Stimulated activated CD8-positive, alpha-beta memory T cell treated with anti-CD3 and anti-CD28 coated beads, Interleukin-4, amount 100 ng/mL, for 24 hours (primary cell): ENCODE results near the gene SVEP1.
"Not testable (repeated sequence)": the region's sequence is repeated elsewhere in the genome, so short reads cannot be mapped to it uniquely, and the experiment has no call there.

Experiments used
- DNase-seq: peaks from one replicate; pipeline ENCODE4 v3.0.0-alpha.2; 2020; ENCODE audit warnings: low read depth

Gene SVEP1

GRCh38 chr9:110578575-110579033 is 937 bp downstream of the SVEP1 start:
- DNase-seq: no peak

DNA sequence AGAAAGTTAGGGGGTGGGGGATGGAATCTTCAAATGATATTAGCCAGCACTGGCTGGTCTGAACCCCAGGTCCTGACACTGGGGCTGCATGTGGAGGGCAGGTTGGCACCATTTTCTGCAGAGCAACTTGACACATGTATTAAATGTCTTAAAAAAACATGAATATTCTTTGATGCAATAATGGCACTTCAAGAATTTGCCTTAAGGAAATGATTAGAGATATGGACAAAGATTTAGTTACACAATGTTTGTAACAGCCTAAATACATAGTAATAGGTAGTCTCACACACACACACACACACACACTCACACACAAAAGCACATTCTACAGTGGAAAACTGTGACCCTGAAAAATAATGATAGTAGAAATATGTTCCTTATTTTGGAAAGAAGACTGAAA is 3.6 kb downstream of the SVEP1 start:
- no peak for DNase-seq

DNA sequence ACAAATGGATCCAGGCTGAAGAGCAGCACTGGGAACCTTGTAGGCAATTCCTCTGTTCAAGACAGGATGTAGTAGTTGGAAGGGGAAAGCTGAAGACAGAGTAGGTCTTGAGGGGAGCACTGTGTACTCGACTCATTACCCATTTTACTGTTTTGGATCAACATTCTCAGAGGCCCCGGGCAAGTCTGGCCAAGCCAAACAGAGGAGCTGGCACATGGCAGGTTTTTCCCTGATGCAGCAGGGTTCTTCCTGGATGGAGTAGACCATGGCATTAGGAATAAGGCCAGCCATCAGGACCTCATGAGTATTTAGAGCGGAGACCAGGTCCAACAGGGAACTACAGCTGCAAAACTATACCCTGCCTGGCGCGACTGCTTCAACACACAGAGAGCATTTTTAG is 4.4 kb downstream of the SVEP1 start:
- no peak for DNase-seq

DNA sequence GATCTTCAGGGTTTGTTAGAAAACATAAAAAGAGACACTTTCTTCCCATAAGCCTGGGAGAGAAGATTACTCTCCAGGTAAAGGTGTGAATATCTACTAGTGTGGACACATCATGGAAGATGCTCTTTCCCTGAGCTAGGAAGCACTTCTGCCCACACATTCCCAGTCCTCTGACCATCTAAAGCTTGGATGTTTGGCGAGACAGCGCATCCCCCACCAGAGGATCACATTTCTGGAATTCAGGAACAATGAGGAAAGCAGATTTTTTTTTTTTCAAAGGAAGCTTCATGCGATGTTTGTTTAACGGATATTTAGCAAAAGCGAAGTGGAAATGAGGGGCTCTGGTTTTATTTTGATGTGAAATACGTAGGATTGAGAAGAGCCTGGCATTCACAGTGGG is 6.2 kb downstream of the SVEP1 start:
- no peak for DNase-seq

DNA sequence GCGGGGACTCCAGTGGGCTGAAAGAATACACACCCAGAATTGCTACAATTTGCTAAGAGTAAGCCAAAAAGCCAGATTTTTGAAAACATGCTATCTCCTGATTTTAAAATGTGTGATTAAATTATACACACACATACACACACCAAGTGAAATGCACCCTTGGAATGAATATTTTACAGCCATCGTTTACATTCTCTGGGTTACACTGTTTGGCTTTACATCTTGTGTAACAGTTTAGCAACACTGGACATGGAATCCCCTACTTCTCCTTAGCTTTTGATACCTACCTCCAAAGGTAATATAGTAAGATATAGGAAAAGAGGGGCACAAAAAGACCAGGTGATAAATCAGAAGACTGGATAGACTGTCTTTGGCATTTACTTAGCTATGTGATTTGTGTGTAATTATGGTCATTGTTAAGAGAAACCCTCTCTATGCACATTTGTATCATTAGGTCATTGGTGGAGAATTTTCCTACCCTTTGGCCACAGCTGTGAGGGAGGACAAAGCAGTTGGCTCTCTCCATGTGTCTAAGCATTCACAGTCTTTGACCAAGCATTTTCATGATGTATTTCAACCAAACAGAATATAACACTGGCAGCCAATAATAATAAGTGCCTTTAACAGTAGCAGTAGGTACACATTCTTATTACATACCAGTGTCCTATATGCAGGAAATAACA is 7.6 kb downstream of the SVEP1 start:
- no peak for DNase-seq

DNA sequence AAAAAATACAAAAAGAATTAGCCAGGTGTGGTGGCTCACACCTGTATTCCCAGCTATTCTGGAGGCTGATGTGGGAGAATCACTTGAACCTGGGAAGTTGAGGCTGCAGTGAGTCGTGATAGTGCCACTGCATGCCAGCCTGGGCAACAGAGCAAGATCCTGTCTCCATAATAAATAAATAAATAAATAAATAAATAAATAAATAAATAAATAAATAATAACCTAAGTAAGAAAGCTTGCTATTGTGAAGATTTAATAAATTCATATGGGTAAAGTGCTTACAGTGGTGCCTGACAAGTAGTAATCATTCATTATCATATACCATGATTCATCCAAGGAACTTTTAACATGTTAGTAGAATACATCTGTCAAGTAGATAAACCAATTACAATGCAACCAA is 13.4 kb downstream of the SVEP1 start:
- DNase-seq: no peak

GRCh38 chr9:110561826-110562225 is 17.7 kb downstream of the SVEP1 start:
- DNase-seq: no peak

DNA sequence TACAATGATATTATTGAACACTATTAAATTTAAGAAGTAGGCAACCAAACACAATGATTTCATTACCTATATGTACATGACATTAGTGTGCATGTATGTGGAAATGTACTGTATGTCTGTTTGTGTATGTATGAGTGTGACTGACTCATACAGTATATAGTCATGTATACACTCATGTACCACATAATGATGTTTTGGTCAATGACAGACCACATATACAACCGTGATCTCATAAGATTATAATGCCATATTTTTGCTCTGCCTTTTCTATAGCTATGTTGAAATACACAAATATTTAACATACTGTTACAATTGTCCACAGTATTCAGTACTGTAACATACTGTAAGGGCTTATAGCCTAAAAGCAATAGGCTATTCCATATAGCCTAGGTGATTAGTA is 19.7 kb downstream of the SVEP1 start:
- no peak for DNase-seq

DNA sequence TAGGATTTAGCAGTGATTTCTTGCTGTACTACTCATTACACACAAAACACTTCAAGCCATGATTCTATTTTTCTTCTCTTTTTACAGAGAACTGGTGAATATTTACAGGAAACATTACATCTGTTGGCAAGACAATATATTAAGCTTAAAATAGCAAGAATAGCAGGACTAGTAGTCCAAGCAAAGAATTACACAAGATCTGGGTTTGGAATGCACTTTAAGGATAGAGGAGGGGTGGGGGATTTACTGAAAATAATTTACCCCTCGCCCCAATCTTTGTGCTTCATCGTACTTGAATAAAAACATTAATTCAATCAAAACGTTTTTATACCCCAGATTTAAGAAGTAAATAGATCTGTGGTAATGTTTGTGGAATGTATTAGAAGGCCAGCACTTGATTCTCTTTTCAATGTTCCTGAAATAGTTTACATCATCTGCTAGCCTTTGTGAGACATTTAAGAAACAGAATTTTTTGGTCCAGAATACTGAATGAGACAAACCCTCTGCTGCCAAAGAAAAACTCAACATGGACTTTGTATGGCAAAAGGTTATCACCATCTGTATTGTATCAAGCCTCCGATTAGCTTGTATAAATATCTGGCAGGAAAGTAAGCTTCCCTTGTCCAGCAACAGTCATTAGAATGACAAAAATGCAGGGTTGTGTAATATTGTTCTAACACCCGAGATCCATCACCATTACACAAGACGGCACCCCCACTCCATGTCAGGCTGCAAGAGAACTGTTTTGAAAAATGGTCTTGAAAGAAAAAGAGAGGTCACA is 23.8 kb downstream of the SVEP1 start:
- DNase-seq: no peak

DNA sequence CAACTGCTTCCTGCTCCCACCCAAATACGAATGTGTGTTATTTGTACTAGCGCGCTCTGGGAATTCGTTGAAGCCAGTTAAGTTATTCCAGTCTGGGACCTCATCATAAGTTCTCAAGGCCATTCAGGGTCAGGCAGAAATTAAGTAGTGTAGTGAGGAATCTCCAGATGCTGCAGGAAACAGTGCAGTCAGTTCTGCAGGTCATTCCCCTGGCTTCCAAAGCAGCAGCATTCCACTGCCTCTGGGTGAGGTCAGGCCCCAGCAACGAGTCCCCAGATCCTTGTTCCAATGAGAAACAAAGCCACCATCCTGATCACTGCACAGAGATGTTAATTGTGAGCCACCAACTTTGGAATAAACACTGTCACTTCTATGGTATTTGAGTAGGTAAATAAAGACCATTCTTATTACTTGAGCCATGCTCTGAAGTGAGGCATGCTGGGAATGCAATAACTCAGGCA is 33.1 kb downstream of the SVEP1 start:
- no peak for DNase-seq

DNA sequence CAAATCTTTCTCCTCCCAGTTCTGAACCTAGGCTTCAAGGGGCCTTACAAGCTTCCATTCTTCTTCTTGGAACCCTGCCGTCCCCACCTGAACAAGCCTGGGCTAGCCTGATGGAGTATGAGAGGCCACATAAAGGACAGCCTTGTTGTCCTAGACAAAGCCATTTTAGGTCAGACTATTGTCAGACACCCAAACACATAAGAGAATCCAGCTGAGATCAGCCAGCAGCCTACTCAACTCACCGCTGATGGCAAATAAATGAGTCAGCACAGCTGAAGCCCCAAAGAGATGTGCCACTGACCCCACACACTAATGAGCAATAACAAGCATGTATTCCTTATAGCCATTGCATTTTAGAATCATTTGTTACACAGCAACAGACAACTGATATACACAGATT is 33.8 kb downstream of the SVEP1 start:
- DNase-seq: no peak

GRCh38 chr9:110543631-110544051 is 35.9 kb downstream of the SVEP1 start:
- no peak for DNase-seq

DNA sequence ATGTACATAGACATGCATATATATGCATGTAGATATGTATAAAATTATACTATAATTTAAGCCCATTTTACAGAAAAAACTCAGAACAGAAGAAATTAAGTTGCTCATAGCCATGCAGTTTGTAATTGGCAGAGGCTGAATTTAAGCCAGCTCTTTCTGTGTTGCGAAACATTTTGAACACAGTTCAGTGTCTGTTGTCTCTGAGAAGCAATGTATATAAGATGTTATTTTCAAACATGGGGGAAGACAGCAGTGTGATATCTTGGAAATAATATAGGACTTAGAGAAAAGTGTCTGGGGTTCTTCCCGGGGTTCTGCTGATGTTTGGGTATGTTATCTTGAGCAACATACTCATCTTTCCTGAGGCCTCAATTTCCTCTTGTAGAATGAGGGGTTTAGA is 37.6 kb downstream of the SVEP1 start:
- DNase-seq: no peak

DNA sequence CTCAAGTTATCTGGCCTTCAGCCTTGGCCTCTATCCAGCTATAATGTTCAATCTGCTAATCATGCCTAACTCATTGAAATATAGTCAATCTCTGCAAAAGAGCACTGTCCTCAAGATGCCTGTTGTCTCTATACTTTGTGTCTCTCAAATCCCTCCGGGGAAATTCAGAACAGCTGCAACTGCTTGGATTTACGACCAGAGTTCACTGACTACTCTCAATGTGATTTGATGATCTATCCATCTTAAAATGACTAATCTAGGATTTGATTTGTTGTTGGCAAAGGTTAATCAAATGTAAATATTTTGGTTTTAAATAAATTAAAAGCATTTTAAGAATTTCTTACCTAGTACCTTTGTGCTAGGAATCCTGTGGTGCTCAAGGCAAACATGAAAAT is 40.9 kb downstream of the SVEP1 start:
- DNase-seq: no peak

- no peak for DNase-seq
Observed at GRCh38 chr9:110537841-110538646, 41.5 kb downstream of the SVEP1 start.

- no peak for DNase-seq
Observed at GRCh38 chr9:110536822-110537221, 42.7 kb downstream of the SVEP1 start.

- not testable (repeated sequence) for DNase-seq
Observed at GRCh38 chr9:110534162-110534561, 45.4 kb downstream of the SVEP1 start.

DNA sequence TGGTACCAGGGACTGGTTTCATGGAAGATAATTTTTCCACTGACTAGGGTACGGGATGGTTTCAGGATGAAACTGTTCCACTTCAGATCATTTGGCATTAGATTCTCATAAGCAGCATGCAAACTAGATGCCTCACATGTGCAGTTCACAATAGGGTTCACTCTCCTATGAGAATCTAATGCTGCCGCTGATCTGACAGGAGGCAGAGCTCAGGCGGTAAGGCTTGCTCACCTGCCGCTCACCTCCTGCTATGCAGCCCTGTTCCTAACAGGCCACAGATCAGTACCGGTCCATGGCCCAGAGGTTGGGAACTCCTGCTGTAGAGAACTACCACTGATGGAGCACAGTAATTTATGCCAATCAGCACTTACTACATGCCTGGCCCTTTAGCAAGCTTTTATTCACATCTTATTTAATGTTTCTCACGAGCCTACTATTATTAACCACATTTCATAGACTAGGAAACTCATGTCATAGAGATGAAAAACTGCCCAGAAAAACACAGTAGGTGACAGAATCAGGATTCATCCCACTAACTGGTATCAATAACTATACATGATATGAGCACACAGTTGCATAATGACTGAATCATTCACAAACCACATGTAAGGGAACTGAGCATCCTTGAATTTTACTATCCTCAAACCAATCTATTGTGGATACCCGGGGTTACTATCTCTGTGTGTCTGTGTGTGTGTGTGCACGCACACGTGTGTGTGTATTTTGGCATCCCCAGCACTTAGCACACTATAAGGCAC is 46.5 kb downstream of the SVEP1 start:
- no peak for DNase-seq

- DNase-seq: no peak
Observed at GRCh38 chr9:110531776-110532175, 47.8 kb downstream of the SVEP1 start.

GRCh38 chr9:110531241-110531640 is 48.3 kb downstream of the SVEP1 start:
- DNase-seq: not testable (repeated sequence)

GRCh38 chr9:110528645-110529044 is 50.9 kb downstream of the SVEP1 start:
- DNase-seq: no peak

GRCh38 chr9:110526426-110526825 is 53.1 kb downstream of the SVEP1 start:
- DNase-seq: no peak
